ENCODE data around the gene PRSS23. TPM values are rescaled to one million over a fixed set of nuclear protein-coding genes. Genes with fewer than 3 reads are reported as not detected.
A peak's percentile ranks its signal among the peaks of the same experiment; 100 is the strongest.

PRSS23 gene, protein sequence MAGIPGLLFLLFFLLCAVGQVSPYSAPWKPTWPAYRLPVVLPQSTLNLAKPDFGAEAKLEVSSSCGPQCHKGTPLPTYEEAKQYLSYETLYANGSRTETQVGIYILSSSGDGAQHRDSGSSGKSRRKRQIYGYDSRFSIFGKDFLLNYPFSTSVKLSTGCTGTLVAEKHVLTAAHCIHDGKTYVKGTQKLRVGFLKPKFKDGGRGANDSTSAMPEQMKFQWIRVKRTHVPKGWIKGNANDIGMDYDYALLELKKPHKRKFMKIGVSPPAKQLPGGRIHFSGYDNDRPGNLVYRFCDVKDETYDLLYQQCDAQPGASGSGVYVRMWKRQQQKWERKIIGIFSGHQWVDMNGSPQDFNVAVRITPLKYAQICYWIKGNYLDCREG
- 9.8 and 13.8 TPM in 2 replicates for total RNA-seq (2022)
- percentile 38 among the genes with signal in this experiment for Bru-seq, nascent RNA
- BruChase-seq, experiment 1, labeled RNA remaining after a 6-hour chase = percentile 44 among the genes with signal in this experiment
- BruChase-seq, experiment 2, labeled RNA remaining after a 2-hour chase = percentile 43 among the genes with signal in this experiment
- long read RNA-seq, full-length matches to known transcripts = 46 of 51 reads
- long read RNA-seq, partial matches to known transcripts = 0 of 51 reads
- long read RNA-seq, other reads (novel, unspliced or antisense) = 5 of 51 reads

DNA sequence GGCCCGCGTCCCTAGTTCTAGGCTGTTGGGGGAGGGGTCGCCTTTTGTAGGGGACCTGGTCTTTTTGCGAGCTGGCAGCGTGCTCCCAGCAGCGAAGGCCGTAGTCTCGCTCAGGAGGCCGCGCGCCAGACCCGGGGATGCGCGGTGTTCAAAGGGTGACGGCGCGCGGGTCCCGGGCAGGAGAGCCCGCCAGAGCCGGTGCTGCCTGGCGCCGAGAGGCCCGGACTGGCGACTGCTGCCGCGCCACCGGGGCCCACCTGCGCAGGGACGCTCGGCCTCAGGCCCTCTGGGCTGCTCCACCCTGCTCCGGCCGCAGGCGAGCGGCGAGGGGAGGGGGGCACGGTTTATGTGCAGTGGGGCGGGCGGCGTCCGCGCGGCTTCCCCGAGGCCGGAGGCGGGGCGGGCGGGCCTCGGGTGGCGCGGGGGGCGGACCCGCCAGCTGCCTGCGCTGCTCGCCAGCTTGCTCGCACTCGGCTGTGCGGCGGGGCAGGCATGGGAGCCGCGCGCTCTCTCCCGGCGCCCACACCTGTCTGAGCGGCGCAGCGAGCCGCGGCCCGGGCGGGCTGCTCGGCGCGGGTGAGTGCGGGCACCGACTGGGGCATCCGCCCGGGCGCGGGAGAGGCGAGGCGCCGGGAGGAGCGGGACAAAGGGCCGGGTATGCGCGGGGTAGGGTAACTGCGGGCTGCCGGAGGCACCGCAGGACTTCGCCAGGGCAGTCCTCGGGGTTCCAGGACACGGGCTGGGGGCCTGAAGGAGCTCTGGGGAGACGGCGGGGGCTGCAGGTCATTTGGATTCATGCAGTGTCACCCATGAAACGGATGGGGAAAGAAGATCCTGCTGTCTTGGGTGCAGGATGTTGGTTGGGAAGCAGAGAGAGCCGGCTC lies at the start of gene PRSS23:
PRSS23 (plus strand) TSS at position 467 of the 884 bp plus-strand sequence. CDS start 7,102 bp downstream, outside the sequence.
- no peaks in the 10 kb centered on the region for H3K36me3 Mint-ChIP-seq (ENCODE audit: insufficient read depth, unreplicated experiment)
- no peaks in the 10 kb centered on the region for H3K27me3 Mint-ChIP-seq (ENCODE audit: insufficient read depth, unreplicated experiment)
- H3K4me3 Mint-ChIP-seq (ENCODE audit: unreplicated experiment) = peak within 1 kb of the TSS; percentile 70
- POLR2A ChIA-PET = interaction anchor here (0.9 kb wide), 1 partner anchor 16 kb away, joined by 3 read pairs; no protein-coding TSS in a partner anchor
- H3K27ac Mint-ChIP-seq (ENCODE audit: low read depth, unreplicated experiment) = no peak within 1 kb of the TSS
- CTCF ChIA-PET = interaction anchor here (0.5 to 3.4 kb wide), 11 partner anchors 14 to 345 kb away, joined by 3 to 22 read pairs (median 4); no protein-coding TSS in a partner anchor
- BruUV-seq (replicated peaks) = no TSS peak
- TF ChIP-seq, protein P1, sequence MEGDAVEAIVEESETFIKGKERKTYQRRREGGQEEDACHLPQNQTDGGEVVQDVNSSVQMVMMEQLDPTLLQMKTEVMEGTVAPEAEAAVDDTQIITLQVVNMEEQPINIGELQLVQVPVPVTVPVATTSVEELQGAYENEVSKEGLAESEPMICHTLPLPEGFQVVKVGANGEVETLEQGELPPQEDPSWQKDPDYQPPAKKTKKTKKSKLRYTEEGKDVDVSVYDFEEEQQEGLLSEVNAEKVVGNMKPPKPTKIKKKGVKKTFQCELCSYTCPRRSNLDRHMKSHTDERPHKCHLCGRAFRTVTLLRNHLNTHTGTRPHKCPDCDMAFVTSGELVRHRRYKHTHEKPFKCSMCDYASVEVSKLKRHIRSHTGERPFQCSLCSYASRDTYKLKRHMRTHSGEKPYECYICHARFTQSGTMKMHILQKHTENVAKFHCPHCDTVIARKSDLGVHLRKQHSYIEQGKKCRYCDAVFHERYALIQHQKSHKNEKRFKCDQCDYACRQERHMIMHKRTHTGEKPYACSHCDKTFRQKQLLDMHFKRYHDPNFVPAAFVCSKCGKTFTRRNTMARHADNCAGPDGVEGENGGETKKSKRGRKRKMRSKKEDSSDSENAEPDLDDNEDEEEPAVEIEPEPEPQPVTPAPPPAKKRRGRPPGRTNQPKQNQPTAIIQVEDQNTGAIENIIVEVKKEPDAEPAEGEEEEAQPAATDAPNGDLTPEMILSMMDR (IDR thresholded peaks at IDR 0.05; ENCODE audit: unreplicated experiment) = no peak
- H3K4me1 Mint-ChIP-seq (ENCODE audit: insufficient read depth, unreplicated experiment) = peaks cover 6% of the 10 kb centered on the region
- intact Hi-C loops (cut with micrococcal nuclease) = loop anchor here (5.0 kb wide), 2 partner anchors 128 to 343 kb away; partner anchors contain the start of gene ME3
- DNase-seq (ENCODE audit: unreplicated experiment) = peak; percentile 40
- H3K9me3 Mint-ChIP-seq (ENCODE audit: unreplicated experiment) = no peaks in the 10 kb centered on the region

DNA sequence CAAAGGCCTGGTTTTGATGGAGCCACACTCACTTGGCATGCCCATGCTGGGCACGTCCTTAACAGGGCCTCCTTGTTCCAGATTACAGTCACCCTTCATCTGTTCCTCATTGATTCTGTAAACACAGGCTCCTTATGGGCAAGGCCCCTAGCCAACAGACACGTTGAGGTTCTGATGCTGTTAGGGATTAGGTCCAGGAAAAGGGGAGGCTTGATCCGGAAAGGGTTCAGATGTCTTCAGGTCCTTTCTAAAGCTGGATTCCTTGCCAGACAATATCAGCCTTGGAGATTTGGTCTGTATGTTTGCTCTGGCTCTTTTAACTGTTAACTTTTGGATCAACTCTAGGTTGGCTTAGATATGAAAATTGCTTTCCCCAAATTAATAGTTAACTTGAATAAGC lies 46.9 kb upstream of the PRSS23 start:
- intact Hi-C loops (cut with micrococcal nuclease) = no loop called here
- BruUV-seq (replicated peaks) = no TSS peak
- no peak for DNase-seq (ENCODE audit: unreplicated experiment)
- H3K27me3 Mint-ChIP-seq (ENCODE audit: insufficient read depth, unreplicated experiment) = no peaks in the 10 kb centered on the region
- no peaks in the 10 kb centered on the region for H3K4me1 Mint-ChIP-seq (ENCODE audit: insufficient read depth, unreplicated experiment)
- H3K27ac Mint-ChIP-seq (ENCODE audit: low read depth, unreplicated experiment) = no peak overlapping the region
- TF ChIP-seq, protein P1 (IDR thresholded peaks at IDR 0.05; ENCODE audit: unreplicated experiment) = no peak
- no peak overlapping the region for H3K4me3 Mint-ChIP-seq (ENCODE audit: unreplicated experiment)
- no peaks in the 10 kb centered on the region for H3K9me3 Mint-ChIP-seq (ENCODE audit: unreplicated experiment)
- ChIA-PET POLR2A (interaction anchor here (0.7 kb wide), 1 partner anchor 29 kb away, joined by 3 read pairs; no protein-coding TSS in a partner anchor), CTCF (interaction anchor here (1.1 kb wide), 1 partner anchor 36 kb away, joined by 4 read pairs; no protein-coding TSS in a partner anchor)
- H3K36me3 Mint-ChIP-seq (ENCODE audit: insufficient read depth, unreplicated experiment) = no peaks in the 10 kb centered on the region

DNA sequence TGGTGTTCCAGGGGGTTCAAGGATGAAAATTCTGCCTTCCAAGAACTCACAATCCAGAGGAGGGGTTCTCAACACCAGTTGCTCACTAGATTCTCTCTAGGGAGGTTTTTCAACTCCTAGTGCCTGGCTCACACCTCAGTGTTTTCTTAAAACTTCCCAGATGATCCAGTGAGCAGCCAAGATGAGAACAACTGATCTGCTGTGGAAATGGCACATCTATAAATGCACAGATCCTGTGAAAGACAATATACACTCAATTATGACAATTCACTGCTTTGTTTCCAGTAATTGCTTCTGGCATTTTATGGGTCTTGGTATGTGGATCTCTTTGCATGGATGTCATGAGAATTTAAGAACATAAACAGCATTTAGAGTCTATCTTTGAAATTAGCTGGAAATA lies 45.2 kb upstream of the PRSS23 start:
- no peak for DNase-seq (ENCODE audit: unreplicated experiment)
- POLR2A ChIA-PET = no interaction called here
- no peak overlapping the region for H3K4me3 Mint-ChIP-seq (ENCODE audit: unreplicated experiment)
- CTCF ChIA-PET = no interaction called here
- H3K27me3 Mint-ChIP-seq (ENCODE audit: insufficient read depth, unreplicated experiment) = no peaks in the 10 kb centered on the region
- intact Hi-C loops (cut with micrococcal nuclease) = no loop called here
- H3K4me1 Mint-ChIP-seq (ENCODE audit: insufficient read depth, unreplicated experiment) = no peaks in the 10 kb centered on the region
- no TSS peak for BruUV-seq (replicated peaks)
- no peaks in the 10 kb centered on the region for H3K9me3 Mint-ChIP-seq (ENCODE audit: unreplicated experiment)
- H3K36me3 Mint-ChIP-seq (ENCODE audit: insufficient read depth, unreplicated experiment) = no peaks in the 10 kb centered on the region
- no peak overlapping the region for H3K27ac Mint-ChIP-seq (ENCODE audit: low read depth, unreplicated experiment)
- TF ChIP-seq, protein P1 (IDR thresholded peaks at IDR 0.05; ENCODE audit: unreplicated experiment) = no peak

Measured in MCF 10A (cell line).